SK-N-DZ (cell line): ENCODE measurements around the gene SOX12.
A peak's percentile ranks its signal among the peaks of the same experiment; 100 is the strongest.
"Not testable (repeated sequence)": the region's sequence is repeated elsewhere in the genome, so short reads cannot be mapped to it uniquely, and the experiment has no call there.

Experiments used
- DNase-seq: peaks from one replicate; pipeline ENCODE4 v3.0.0-alpha.2; 2015; ENCODE audit warnings: low spot score

The SOX12 gene

GRCh38 chr20:362271-363254 is 37.2 kb downstream of the SOX12 start:
- DNase-seq = peak; percentile 52

GRCh38 chr20:363319-364078 is 38.1 kb downstream of the SOX12 start:
- no peak for DNase-seq

GRCh38 chr20:364905-365794 is 39.8 kb downstream of the SOX12 start:
- no peak for DNase-seq

GRCh38 chr20:366041-366718 is 40.8 kb downstream of the SOX12 start:
- no peak for DNase-seq

GRCh38 chr20:366719-367485 is 41.5 kb downstream of the SOX12 start:
- DNase-seq = no peak

GRCh38 chr20:367486-367887 is 42.1 kb downstream of the SOX12 start:
- DNase-seq = no peak

GRCh38 chr20:368915-369314 is 43.6 kb downstream of the SOX12 start:
- no peak for DNase-seq

- no peak for DNase-seq
These were observed 44.8 kb downstream of the SOX12 start for GRCh38 chr20:370151-370600.

- DNase-seq = no peak
These were observed 45.8 kb downstream of the SOX12 start for GRCh38 chr20:370977-371754.

- no peak for DNase-seq
These were observed 46.6 kb downstream of the SOX12 start for GRCh38 chr20:371755-372542.

- not testable (repeated sequence) for DNase-seq
These were observed 47.3 kb downstream of the SOX12 start for GRCh38 chr20:372543-373082.

GRCh38 chr20:373171-373890 is 48.0 kb downstream of the SOX12 start:
- no peak for DNase-seq

- no peak for DNase-seq
These were observed 50.0 kb downstream of the SOX12 start for GRCh38 chr20:375265-375889.

GRCh38 chr20:376089-376488 is 50.7 kb downstream of the SOX12 start:
- no peak for DNase-seq

GRCh38 chr20:376750-377149 is 51.4 kb downstream of the SOX12 start:
- DNase-seq = no peak

- not testable (repeated sequence) for DNase-seq
These were observed 52.2 kb downstream of the SOX12 start for GRCh38 chr20:377578-377977.

GRCh38 chr20:378961-379336 is 53.6 kb downstream of the SOX12 start:
- no peak for DNase-seq
